HG02610 (cell line): ENCODE results near the gene IFIT2.
"Not testable (repeated sequence)": the region's sequence is repeated elsewhere in the genome, so short reads cannot be mapped to it uniquely, and the experiment has no call there.

Source experiments
- ATAC-seq: cut with Tn5 transposase; IDR thresholded peaks from one replicate; pipeline ENCODE4 v1.9.1; 2021; ENCODE audit warnings: mild to moderate bottlenecking, moderate library complexity; ENCODE audit not compliant: unreplicated experiment

Gene IFIT2

GRCh38 chr10:89301721-89302445 is at the start of gene IFIT2:
Gene IFIT2 (plus strand): TSS chr10:89302046. CDS start chr10:89302124, 78 bp downstream.
- peak; percentile 73 for ATAC-seq

DNA sequence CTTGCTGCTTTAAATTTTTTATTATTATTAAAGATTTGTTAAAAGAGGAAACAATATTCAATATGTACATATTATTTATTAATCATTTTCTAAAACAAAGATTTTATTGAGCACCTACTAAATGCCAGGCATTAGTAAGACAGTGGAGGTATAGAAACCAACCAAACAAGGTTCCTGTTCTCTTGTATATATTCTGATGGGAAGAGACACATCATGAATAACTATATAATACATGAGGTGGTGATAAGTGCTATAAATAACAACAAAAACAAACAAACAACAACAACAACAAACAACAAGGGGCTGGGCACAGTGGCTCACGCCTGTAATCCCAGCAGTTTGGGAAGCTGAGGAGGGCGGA is 49.6 kb upstream of the IFIT2 start:
- ATAC-seq: no peak

DNA sequence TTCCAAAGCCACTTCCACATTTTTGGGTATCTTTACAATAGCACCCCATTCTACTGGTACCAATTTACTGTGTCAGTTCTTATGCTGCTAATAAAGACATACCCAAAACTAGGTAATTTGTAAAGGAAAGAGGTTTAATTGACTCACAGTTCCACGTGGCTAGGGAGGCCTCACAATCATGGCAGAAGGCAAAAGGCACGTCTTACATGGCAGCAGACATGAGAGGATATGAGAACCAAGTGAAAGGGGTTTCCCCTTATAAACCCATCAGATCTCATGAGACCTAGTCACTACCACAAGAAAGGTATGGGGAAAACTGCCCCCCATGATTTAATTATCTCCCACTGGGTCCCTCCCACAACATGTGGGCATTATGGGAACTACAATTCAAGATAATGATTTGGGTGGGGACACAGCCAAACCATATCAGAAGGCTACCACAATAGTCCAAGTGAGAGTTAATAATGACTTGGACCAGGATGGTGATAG is 46.7 kb upstream of the IFIT2 start:
- ATAC-seq: not testable (repeated sequence)

DNA sequence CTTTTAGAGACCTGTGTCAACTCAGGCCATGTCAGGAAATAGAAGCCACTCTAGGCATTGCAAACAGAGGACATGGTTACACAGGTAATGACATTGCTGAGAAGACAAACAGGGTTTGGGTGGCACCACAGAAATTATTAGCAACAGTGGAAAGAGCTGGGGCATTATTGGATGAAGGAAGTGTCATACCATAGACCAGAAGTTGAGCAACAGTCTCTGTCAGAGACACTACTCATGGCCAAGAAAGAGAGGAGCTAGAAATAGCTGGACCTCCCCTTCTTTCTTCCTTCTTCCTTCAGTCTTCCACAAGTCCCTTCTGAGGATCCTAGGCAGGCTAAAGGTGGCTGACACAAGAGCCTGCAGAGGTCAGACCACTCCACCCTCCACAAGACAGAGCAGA is 46.1 kb upstream of the IFIT2 start:
- ATAC-seq: no peak

GRCh38 chr10:89256340-89256739 is 45.5 kb upstream of the IFIT2 start:
- ATAC-seq: no peak

DNA sequence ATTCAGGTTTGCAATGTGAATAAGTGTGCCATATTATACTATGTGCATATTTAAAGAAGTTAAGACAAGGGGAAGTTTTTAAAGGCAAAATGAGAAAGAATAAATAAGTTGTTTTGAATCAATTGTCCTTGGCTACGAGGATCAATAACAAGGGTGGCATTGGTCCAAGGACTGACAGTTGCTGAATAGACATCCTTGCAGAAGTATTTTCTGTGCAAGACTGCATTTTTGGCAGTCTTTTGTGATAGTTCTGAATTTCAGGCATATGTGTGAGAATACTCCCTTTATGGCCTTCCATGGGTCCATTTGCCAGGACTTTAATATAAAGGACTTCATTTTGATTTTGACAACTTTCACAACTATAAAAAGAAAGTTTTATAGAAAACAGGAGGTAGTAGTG is 44.9 kb upstream of the IFIT2 start:
- ATAC-seq: no peak

GRCh38 chr10:89257581-89257980 is 44.3 kb upstream of the IFIT2 start:
- ATAC-seq: no peak

GRCh38 chr10:89258881-89259280 is 43.0 kb upstream of the IFIT2 start:
- ATAC-seq: no peak

GRCh38 chr10:89262086-89263051 is 39.5 kb upstream of the IFIT2 start:
- no peak for ATAC-seq

DNA sequence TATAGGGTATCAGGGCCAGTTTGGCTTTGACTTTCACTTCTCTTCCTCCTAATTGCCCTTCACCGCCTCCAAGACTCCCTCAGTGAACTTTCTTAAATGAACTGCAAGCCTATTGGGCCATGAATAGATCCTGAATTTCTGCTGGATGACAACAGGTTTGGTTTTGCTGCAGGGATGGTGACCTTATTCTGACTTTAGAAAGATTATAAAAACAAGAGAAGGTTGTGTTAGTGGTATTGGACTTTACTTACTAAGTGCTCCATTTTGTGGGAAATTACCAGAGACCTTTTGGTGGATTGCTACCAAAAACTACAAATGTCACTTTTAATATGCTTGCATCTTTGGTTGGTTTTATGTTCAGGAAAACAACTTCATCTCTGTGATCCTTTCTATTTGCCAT is 38.8 kb upstream of the IFIT2 start:
- ATAC-seq: no peak

DNA sequence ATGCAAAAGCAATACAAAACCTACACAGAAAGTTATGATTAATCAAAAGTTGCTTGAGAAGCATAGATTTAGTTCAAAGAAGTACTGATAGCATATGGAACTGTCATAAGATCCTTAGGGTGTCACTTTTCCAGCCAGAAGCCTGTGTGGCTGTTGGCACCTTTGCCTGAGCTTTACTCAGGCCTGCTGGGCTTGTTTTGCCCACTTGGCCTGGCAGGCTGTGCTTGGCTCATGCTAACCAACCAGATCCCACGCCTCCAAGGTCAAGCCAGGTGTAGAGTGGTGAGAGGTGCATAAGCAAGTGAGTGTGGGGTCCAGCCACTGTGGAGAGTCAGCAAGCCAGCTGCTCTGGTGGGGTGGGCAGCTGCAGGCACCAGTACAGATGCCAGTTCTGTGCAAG is 38.3 kb upstream of the IFIT2 start:
- ATAC-seq: no peak

- no peak for ATAC-seq
These were observed 35.0 kb upstream of the IFIT2 start for GRCh38 chr10:89266721-89267453.

GRCh38 chr10:89269433-89270152 is 32.3 kb upstream of the IFIT2 start:
- ATAC-seq: no peak

DNA sequence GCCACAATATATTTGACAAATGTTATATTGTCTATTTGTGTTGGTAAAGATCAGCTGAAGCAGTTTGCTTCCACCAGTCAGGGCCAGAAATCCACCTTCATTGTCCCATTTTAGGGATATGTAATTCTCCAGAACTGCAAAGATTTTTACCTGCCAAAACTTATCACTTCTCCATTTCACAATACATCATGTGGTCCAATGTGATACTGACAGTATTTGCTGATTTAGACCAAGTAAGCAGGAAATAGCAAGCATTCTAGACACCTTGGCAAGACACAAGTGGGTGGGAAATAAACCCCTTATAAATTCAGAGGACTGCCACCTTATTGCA is 31.7 kb upstream of the IFIT2 start:
- no peak for ATAC-seq

DNA sequence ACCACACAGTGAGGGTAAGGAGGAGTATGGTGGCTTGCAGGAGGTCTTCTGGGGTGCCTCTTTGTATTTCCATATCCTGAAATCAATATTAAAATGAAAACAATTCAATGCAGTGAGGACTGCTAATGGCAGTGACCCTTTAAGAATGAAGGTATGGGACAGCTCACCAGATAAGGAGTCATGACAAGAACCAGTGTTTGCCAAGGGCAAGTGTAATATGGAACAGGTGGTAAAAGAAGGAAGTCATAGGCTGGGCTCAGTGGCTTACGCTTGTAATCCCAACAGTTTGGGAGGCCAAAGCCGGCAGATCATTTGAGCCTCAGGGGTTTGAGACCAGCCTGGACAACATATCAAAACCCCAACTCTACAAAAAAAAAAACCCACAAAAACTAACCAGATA is 30.3 kb upstream of the IFIT2 start:
- no peak for ATAC-seq

GRCh38 chr10:89273680-89274079 is 28.2 kb upstream of the IFIT2 start:
- ATAC-seq: no peak

DNA sequence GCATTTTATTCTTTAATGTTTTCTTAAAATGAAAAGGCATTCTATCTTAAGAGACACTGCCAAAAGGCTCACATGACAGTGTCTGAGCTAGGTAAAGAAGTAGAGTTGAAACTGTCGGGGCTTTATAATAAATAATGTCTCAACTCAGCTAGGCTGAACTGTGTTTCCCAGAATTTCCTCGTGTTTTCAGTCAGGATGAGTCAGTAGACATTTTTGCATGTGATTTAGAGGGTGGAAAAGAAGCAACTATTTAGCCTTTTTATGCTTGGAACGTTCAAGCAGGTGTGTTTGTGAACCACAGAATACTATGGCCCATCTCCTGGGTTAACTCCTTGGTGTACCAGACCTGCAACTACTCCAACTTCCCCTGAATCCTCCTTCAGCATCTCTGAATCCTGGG is 26.9 kb upstream of the IFIT2 start:
- no peak for ATAC-seq

GRCh38 chr10:89275383-89275782 is 26.5 kb upstream of the IFIT2 start:
- no peak for ATAC-seq

DNA sequence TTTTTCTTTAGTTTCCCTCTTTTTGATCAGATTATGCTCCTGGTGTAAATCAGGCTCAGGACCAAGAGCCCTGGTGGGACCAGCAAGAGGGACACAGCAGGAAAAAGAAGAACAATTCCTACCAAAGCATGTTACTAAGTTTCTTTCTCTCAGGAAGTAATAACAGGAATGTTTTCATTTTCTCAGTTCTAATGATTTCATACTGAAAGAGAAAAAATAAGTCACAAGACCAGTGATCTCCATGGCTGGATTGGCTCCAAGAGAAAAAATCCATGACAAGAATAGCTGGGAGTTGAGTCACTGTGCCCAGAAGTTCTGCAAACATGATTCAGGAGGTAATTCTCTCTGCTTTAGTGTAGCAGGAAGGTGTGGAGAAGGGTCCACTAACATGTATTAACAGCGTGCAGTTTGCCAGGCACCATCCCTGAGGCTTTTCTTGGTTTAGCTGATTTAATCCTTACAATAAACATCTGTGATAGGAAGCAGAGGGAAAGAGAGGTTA is 23.8 kb upstream of the IFIT2 start:
- no peak for ATAC-seq

DNA sequence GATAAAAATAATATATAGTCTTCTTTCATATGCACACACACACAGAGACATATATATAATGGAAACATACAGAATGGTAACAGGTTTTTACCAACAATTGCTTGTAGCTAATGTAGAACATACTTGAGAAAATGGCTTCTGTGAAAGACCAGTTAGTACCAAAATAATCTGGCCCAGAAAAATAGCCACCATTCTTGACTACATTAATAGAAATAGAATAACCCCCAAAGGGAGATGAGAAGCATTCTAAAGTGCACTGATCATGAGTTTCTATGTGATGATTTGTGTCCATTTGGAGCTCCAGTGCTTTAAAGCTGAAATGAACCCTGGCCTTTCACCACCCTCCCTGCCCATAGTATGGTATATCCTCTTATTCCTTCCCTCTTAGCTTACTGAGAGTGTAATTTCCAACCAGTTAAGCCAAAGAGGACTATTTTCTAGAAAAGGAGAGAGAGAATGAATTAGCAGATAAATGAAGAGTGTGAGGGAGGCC is 22.9 kb upstream of the IFIT2 start:
- ATAC-seq: no peak
